GM19438 (cell line): ENCODE data around the gene RAPGEF2.
"Not testable (repeated sequence)": the region's sequence is repeated elsewhere in the genome, so short reads cannot be mapped to it uniquely, and the experiment has no call there.

Experiments
- ATAC-seq: cut with Tn5 transposase; IDR thresholded peaks from one replicate; pipeline ENCODE4 v1.9.1; 2021; ENCODE audit warnings: low read depth; ENCODE audit not compliant: unreplicated experiment

The RAPGEF2 gene

GRCh38 chr4:159102622-159103383 is at the start of gene RAPGEF2:
Gene RAPGEF2 (plus strand): TSS chr4:159103079. CDS start chr4:159104163, 1,084 bp downstream.
- ATAC-seq, result peak; percentile 75

GRCh38 chr4:159055833-159056232 is 47.0 kb upstream of the RAPGEF2 start:
- no peak for ATAC-seq

- ATAC-seq, result no peak
These were observed 42.7 kb upstream of the RAPGEF2 start for GRCh38 chr4:159060161-159060560.

- no peak for ATAC-seq
These were observed 40.5 kb upstream of the RAPGEF2 start for GRCh38 chr4:159062381-159062780.

GRCh38 chr4:159065513-159066240 is 37.2 kb upstream of the RAPGEF2 start:
- no peak for ATAC-seq

GRCh38 chr4:159068139-159068538 is 34.7 kb upstream of the RAPGEF2 start:
- ATAC-seq, result not testable (repeated sequence)

GRCh38 chr4:159069922-159070321 is 33.0 kb upstream of the RAPGEF2 start:
- no peak for ATAC-seq

- no peak for ATAC-seq
These were observed 32.1 kb upstream of the RAPGEF2 start for GRCh38 chr4:159070742-159071141.

GRCh38 chr4:159071178-159071968 is 31.5 kb upstream of the RAPGEF2 start:
- ATAC-seq, result no peak

GRCh38 chr4:159071969-159072765 is 30.7 kb upstream of the RAPGEF2 start:
- ATAC-seq, result no peak

GRCh38 chr4:159075531-159075932 is 27.3 kb upstream of the RAPGEF2 start:
- no peak for ATAC-seq

- not testable (repeated sequence) for ATAC-seq
These were observed 25.9 kb upstream of the RAPGEF2 start for GRCh38 chr4:159077018-159077417.

- peak; percentile 94 for ATAC-seq
These were observed 25.0 kb upstream of the RAPGEF2 start for GRCh38 chr4:159077702-159078495.

GRCh38 chr4:159079074-159079473 is 23.8 kb upstream of the RAPGEF2 start:
- ATAC-seq, result no peak

GRCh38 chr4:159086606-159087005 is 16.3 kb upstream of the RAPGEF2 start:
- no peak for ATAC-seq

- no peak for ATAC-seq
These were observed 12.6 kb upstream of the RAPGEF2 start for GRCh38 chr4:159090255-159090654.

GRCh38 chr4:159094156-159094555 is 8.7 kb upstream of the RAPGEF2 start:
- ATAC-seq, result not testable (repeated sequence)

GRCh38 chr4:159096434-159096833 is 6.4 kb upstream of the RAPGEF2 start:
- ATAC-seq, result no peak

- ATAC-seq, result no peak
These were observed 5.7 kb upstream of the RAPGEF2 start for GRCh38 chr4:159097144-159097543.
